Sigmoid colon (tissue), 7 donors: ENCODE measurements around the gene GNPAT. TPM values are rescaled to one million over a fixed set of nuclear protein-coding genes. Genes with fewer than 3 reads are reported as not detected.

Experiments used
- DNase-seq: peaks from one replicate; pipeline ENCODE4 v3.0.0-alpha.2; 2019
- H3K27ac ChIP-seq, 4 donors: fragments of 200-600 bp; sonication (generic); one replicate each; pipeline ENCODE4 v1.5.1; 2016 to 2019; ENCODE audit warnings: mild to moderate bottlenecking in 1 of 4
- H3K27me3 ChIP-seq, 3 donors: fragments of 200-600 bp; sonication (generic); one replicate each; pipeline ENCODE4 v1.5.1; 2019; ENCODE audit warnings: mild to moderate bottlenecking in 1 of 3
- H3K36me3 ChIP-seq, 4 donors: fragments of 200-600 bp; sonication (generic); one replicate each; pipeline ENCODE4 v1.5.1; 2016 to 2019
- H3K4me1 ChIP-seq, 4 donors: fragments of 200-600 bp; sonication (generic); one replicate each; pipeline ENCODE4 v1.5.1; 2017 to 2019
- H3K4me3 ChIP-seq, 4 donors: fragments of 200-600 bp; sonication (generic); one replicate each; pipeline ENCODE4 v1.5.1; 2017 to 2019; ENCODE audit warnings: mild to moderate bottlenecking in 2 of 4, moderate library complexity in 1 of 4
- H3K9me3 ChIP-seq, 4 donors: fragments of 200-600 bp in 3 of 4; sonication (generic) in 3 of 4; one replicate each; pipeline versions ENCODE4 v1.5.1 to v1.6.1; 2013 to 2019
- CTCF ChIP-seq, 4 experiments: fragments of 450-650 bp in 3 of 4; fragments of 200-600 bp in 1 of 4; IDR thresholded peaks; one replicate each; pipeline ENCODE4 v1.5.1; 2016 to 2019; ENCODE audit warnings: antibody characterized with exemption in 4 of 4, mild to moderate bottlenecking in 3 of 4, moderate library complexity in 2 of 4
- EP300 ChIP-seq, 4 donors: sonication (generic); formaldehyde crosslinking; IDR thresholded peaks; one replicate each; pipeline ENCODE4 v1.6.1; 2017; ENCODE audit warnings: antibody characterized with exemption in 4 of 4
- POLR2A ChIP-seq, 2 donors: fragments of 450-650 bp; IDR thresholded peaks; one replicate each; pipeline ENCODE4 v1.6.1; 2016; ENCODE audit warnings: antibody characterized with exemption in 2 of 2, mild to moderate bottlenecking in 2 of 2, moderate library complexity in 2 of 2
- POLR2AphosphoS5 ChIP-seq, 4 donors: sonication (generic); formaldehyde crosslinking; IDR thresholded peaks; one replicate each; pipeline ENCODE4 v1.6.1; 2017; ENCODE audit warnings: antibody characterized with exemption in 4 of 4
- WGBS, 2 donors: extraction: QIAGEN DNeasy Blood & Tissue Kit; methylation state at CpG; one replicate each; pipeline ENCODE4 v1.1.7; 2013; 5-methylcytosine and 5-hydroxymethylcytosine counted together
- intact Hi-C: fragments of 100-400 bp; cut with DNase I; formaldehyde crosslinking; loops from one replicate; pipeline ENCODE4 v1.15.1; 2023
- polyA plus RNA-seq, 3 donors: library from polyadenylated mRNA; stranded (reverse); fragments of 200-250 nt; gene quantifications; one replicate each; pipeline ENCODE4 v1.2.3, GENCODE V29; 2013
- total RNA-seq, 4 donors: library from RNA; depleted of rRNA; stranded (reverse); fragments of >200 nt; gene quantifications; one replicate each; pipeline ENCODE4 v1.1.0, GENCODE V29; 2016
- donor health status: healthy with polysubstance abuse.
- donor health status: Bipolar disorder and iron deficiency.
- donor health status: healthy.

The GNPAT gene
- total and polyA plus RNA-seq, 7 donors: 29.4 to 58.9 (median 45.9) TPM

GRCh38 chr1:231311720-231312431 lies 70.9 kb downstream of the GNPAT start:
- no peak for DNase-seq
- 82 to 83% methylated on average over 8 of the region's 8 CpGs for WGBS, 2 donors
- TF ChIP-seq CTCF (IDR thresholded peaks at IDR 0.05) (no peak), EP300 (IDR thresholded peaks at IDR 0.05) (no peak)
- Histone ChIP-seq H3K27ac (no peak overlapping the region), H3K4me3 (no peak overlapping the region), H3K4me1 (no peaks in the 10 kb centered on the region), H3K36me3 (no peaks in the 10 kb centered on the region), H3K27me3 (no peaks in the 10 kb centered on the region), H3K9me3 (no peaks in the 10 kb centered on the region)
- intact Hi-C loops: no loop called here

GRCh38 chr1:231312432-231312788 lies 71.4 kb downstream of the GNPAT start:
- H3K27me3 ChIP-seq: no peaks in the 10 kb centered on the region
- 86 to 95% methylated on average over 5 of the region's 5 CpGs for WGBS, 2 donors
- no peak overlapping the region for H3K27ac ChIP-seq
- H3K4me3 ChIP-seq: no peak overlapping the region
- H3K9me3 ChIP-seq: no peaks in the 10 kb centered on the region
- no peak for DNase-seq
- intact Hi-C loops: no loop called here
- H3K36me3 ChIP-seq: no peaks in the 10 kb centered on the region
- TF ChIP-seq POLR2AphosphoS5 (IDR thresholded peaks at IDR 0.05) (no peak), POLR2A (IDR thresholded peaks at IDR 0.05) (no peak), EP300 (IDR thresholded peaks at IDR 0.05) (no peak), CTCF (IDR thresholded peaks at IDR 0.05) (no peak)
- H3K4me1 ChIP-seq: no peaks in the 10 kb centered on the region

GRCh38 chr1:231313661-231314060 lies 72.6 kb downstream of the GNPAT start:
- TF ChIP-seq POLR2AphosphoS5 (IDR thresholded peaks at IDR 0.05) (no peak), EP300 (IDR thresholded peaks at IDR 0.05) (no peak), POLR2A (IDR thresholded peaks at IDR 0.05) (no peak), CTCF (IDR thresholded peaks at IDR 0.05) (no peak)
- no peak for DNase-seq
- no peaks in the 10 kb centered on the region for H3K36me3 ChIP-seq
- WGBS, 2 donors: 79 to 90% methylated on average over 4 of the region's 4 CpGs
- intact Hi-C loops: no loop called here
- H3K9me3 ChIP-seq: no peaks in the 10 kb centered on the region
- no peak overlapping the region for H3K4me3 ChIP-seq
- no peaks in the 10 kb centered on the region for H3K4me1 ChIP-seq
- no peak overlapping the region for H3K27ac ChIP-seq
- no peaks in the 10 kb centered on the region for H3K27me3 ChIP-seq

- no peaks in the 10 kb centered on the region for H3K36me3 ChIP-seq
- 42 to 43% methylated on average over 11 of the region's 11 CpGs for WGBS, 2 donors
These were observed 74.9 kb downstream of the GNPAT start for GRCh38 chr1:231315887-231316286.

More at GRCh38 chr1:231315887-231316286, 74.9 kb downstream of the GNPAT start:
- no peak for DNase-seq
- no peaks in the 10 kb centered on the region for H3K9me3 ChIP-seq
- TF ChIP-seq CTCF (IDR thresholded peaks at IDR 0.05) (peak in 2 of 4 experiments; percentile 9 to 14), POLR2AphosphoS5 (IDR thresholded peaks at IDR 0.05) (no peak)
- H3K27ac ChIP-seq: no peak overlapping the region
- H3K4me3 ChIP-seq: no peak overlapping the region
- H3K27me3 ChIP-seq: no peaks in the 10 kb centered on the region
- H3K4me1 ChIP-seq: no peaks in the 10 kb centered on the region
- intact Hi-C loops: no loop called here
